Peyer's patch (tissue), 4 donors: ENCODE data around the gene MRPS31. TPM values are rescaled to one million over a fixed set of nuclear protein-coding genes. Genes with fewer than 3 reads are reported as not detected.
"Not testable (repeated sequence)": the region's sequence is repeated elsewhere in the genome, so short reads cannot be mapped to it uniquely, and the experiment has no call there.

Experiments
- DNase-seq, 3 donors: peaks; one replicate each; pipeline ENCODE4 v3.0.0-alpha.2; 2017 to 2019
- H3K27ac ChIP-seq, 4 donors: fragments of 200-600 bp; sonication (generic); one replicate each; pipeline ENCODE4 v1.5.1; 2016 to 2019
- H3K27me3 ChIP-seq, 2 donors: fragments of 200-600 bp; sonication (generic); one replicate each; pipeline ENCODE4 v1.5.1; 2019
- H3K36me3 ChIP-seq, 3 donors: fragments of 200-600 bp; sonication (generic); one replicate each; pipeline ENCODE4 v1.5.1; 2016 to 2019
- H3K4me1 ChIP-seq, 4 donors: fragments of 200-600 bp; sonication (generic); one replicate each; pipeline ENCODE4 v1.5.1; 2016 to 2019
- H3K4me3 ChIP-seq, 4 donors: fragments of 200-600 bp; sonication (generic); 1 replicate in 3 of 4; 2 replicates in 1 of 4; pipeline ENCODE4 v1.5.1; 2016 to 2019; ENCODE audit warnings: mild to moderate bottlenecking in 1 of 4
- H3K9me3 ChIP-seq, 4 donors: fragments of 200-600 bp; sonication (generic); one replicate each; pipeline ENCODE4 v1.5.1; 2016 to 2019; ENCODE audit warnings: mild to moderate bottlenecking in 1 of 4
- CTCF ChIP-seq, 6 experiments: fragments of 450-650 bp in 4 of 6; fragments of 200-600 bp in 2 of 6; sonication (generic) in 1 of 6; IDR thresholded peaks; one replicate each; pipeline ENCODE4 v1.5.1; 2017 to 2019; ENCODE audit warnings: antibody characterized with exemption in 6 of 6, mild to moderate bottlenecking in 3 of 6, moderate library complexity in 1 of 6
- POLR2A ChIP-seq, 2 donors: fragments of 450-650 bp; IDR thresholded peaks; one replicate each; pipeline ENCODE4 v1.5.1; 2017; ENCODE audit warnings: antibody characterized with exemption in 2 of 2, mild to moderate bottlenecking in 2 of 2, moderate library complexity in 2 of 2
- total RNA-seq, 4 donors: library from RNA; depleted of rRNA; stranded (reverse); fragments of >200 nt; gene quantifications; one replicate each; pipeline ENCODE4 v1.1.0, GENCODE V29; 2016

Gene MRPS31
- total RNA-seq, 4 donors from 2014 or later = 12.4 to 26.8 (median 18.9) TPM

DNA sequence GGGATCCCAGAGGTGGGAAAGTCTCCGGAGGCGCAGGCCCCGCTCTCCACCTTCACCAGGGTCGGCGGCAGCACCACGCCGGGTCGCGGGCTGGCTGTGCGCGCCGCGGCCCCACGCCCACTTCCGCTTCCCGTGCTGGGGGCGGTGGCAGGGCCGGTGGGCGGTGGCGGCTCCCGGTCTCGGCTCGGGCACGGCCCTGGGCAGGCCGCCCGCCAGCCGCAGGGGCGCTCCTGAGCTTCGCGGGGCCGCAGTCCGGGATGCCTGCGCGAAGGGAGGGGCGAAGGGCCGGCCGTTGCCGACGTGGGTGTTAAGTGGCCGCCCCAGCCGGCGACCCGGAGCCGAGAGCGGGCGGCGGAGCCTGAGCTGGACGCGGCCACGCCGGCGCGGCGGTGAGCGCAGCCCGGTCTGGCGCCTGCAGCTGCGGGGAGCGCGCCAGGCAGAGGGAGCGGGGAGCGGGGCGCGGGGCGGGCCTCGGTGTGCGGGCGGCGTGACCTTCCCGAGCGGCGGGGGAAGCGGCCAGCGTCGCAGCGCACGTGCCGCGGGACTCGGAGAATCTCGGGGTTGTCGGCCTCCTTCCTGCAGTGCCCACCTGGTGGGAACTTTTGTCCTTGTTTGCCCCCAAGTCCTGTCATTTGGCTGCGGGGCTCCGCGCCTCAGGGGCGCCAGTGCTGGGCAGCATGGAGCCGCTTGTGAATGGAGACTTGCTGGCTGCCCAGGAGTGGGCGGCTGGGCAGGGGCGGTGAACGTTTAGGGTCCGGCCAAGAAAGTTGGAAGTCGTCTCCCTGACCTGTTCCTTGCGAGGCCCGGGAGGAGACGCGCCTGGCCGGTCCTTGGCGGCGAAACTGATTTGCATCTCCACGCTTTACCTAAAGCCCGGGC, 18.5 kb upstream of the MRPS31 start, which contains the start of gene SLC25A15:
TSS of gene SLC25A15 (plus strand) at position 337 of the 879 bp plus-strand sequence. CDS start 3,616 bp downstream, outside the sequence.
- peak within 1 kb of the TSS; percentile 81 to 97 (median 88) for H3K27ac ChIP-seq
- H3K9me3 ChIP-seq = no peaks in the 10 kb centered on the region
- TF ChIP-seq CTCF (IDR thresholded peaks at IDR 0.05) = peak in 3 of 6 experiments; percentile 62 to 78 (median 66)
- TF ChIP-seq POLR2A (IDR thresholded peaks at IDR 0.05) = peak; percentile 44 to 80
- DNase-seq = peak; percentile 75 to 93 (median 90)
- peak within 1 kb of the TSS; percentile 54 to 98 (median 76) for H3K4me3 ChIP-seq
- peaks cover 0 to 20% (median 0%) of the 10 kb centered on the region in 4 donors for H3K4me1 ChIP-seq
- no peaks in the 10 kb centered on the region for H3K27me3 ChIP-seq
- no peaks in the 10 kb centered on the region for H3K36me3 ChIP-seq

- Histone ChIP-seq H3K27ac (peak overlapping the region; percentile 81 to 97 (median 88)), H3K4me1 (peaks cover 0 to 18% (median 0%) of the 10 kb centered on the region in 4 donors), H3K4me3 (peak overlapping the region; percentile 54 to 98 (median 76))
- peak in 1 of 3 donors; percentile 45 for DNase-seq
- H3K36me3 ChIP-seq, H3K27me3 ChIP-seq, H3K9me3 ChIP-seq: not testable (repeated sequence)
These were observed 17.7 kb upstream of the MRPS31 start for GRCh38 chr13:40788540-40789274.

- Histone ChIP-seq H3K4me3 (no peak overlapping the region), H3K27ac (peak overlapping the region in 2 of 4 donors; percentile 25 to 53), H3K36me3 (no peaks in the 10 kb centered on the region), H3K9me3 (no peaks in the 10 kb centered on the region), H3K4me1 (peaks cover 0 to 9% (median 0%) of the 10 kb centered on the region in 4 donors), H3K27me3 (no peaks in the 10 kb centered on the region)
- TF ChIP-seq POLR2A (IDR thresholded peaks at IDR 0.05) (no peak), CTCF (IDR thresholded peaks at IDR 0.05) (no peak)
- peak in 1 of 3 donors; percentile 38 for DNase-seq
These were observed 16.1 kb upstream of the MRPS31 start for GRCh38 chr13:40787062-40787461.

DNA sequence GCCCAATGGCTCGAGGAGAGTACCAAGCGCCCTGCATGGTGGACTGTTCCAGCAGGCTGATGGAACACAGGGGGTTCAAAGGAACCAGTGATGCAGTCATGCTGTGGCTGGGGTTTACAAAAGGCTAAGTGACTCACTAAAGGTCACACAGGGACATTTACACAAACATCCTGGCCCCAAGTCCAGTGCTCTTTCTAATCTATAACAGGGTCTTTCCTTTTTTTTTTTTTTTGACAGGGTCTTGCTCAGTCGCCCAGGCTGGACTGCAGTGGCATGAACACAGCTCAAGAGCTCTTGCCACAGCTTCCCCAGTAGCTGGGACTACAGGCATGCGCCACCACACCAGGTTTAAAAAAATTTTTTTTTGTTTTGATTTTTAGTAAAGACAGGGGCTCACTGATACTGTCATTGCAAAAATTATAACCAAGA, 15.6 kb upstream of the MRPS31 start:
- DNase-seq = peak in 1 of 3 donors; percentile 50
- no peaks in the 10 kb centered on the region for H3K27me3 ChIP-seq
- H3K36me3 ChIP-seq = no peaks in the 10 kb centered on the region
- peaks cover 0 to 9% (median 0%) of the 10 kb centered on the region in 4 donors for H3K4me1 ChIP-seq
- no peak overlapping the region for H3K4me3 ChIP-seq
- H3K9me3 ChIP-seq = no peaks in the 10 kb centered on the region
- peak overlapping the region in 2 of 4 donors; percentile 25 to 53 for H3K27ac ChIP-seq
- TF ChIP-seq POLR2A (IDR thresholded peaks at IDR 0.05) (no peak), CTCF (IDR thresholded peaks at IDR 0.05) (no peak)

GRCh38 chr13:40784540-40784939, 13.6 kb upstream of the MRPS31 start:
- H3K27ac ChIP-seq = no peak overlapping the region

DNA sequence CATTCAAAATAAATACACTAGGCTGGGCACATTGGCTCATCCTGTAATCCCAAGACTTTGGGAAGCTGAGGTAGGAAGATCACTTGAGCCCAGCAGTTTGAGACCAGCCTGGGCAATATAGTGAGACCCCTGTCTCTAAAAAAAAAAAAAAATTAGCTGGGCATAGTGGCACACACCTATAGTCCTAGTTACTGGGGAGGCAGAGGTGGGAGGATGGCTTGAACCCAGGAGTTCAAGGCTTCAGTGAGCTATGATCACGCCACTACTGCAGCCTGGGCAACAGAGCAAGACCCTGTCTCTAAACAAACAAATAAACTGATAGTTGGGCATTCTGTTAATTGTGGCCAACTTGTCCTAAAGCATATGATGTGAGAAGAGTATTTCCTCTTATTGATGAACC, 12.0 kb upstream of the MRPS31 start:
- not testable (repeated sequence) for H3K36me3 ChIP-seq, DNase-seq, H3K27me3 ChIP-seq, H3K27ac ChIP-seq, H3K4me3 ChIP-seq, H3K4me1 ChIP-seq, H3K9me3 ChIP-seq

More at GRCh38 chr13:40784540-40784939, 13.6 kb upstream of the MRPS31 start:
- Histone ChIP-seq H3K36me3 (no peaks in the 10 kb centered on the region), H3K27me3 (no peaks in the 10 kb centered on the region), H3K4me3 (no peak overlapping the region), H3K4me1 (peaks cover 0 to 6% (median 0%) of the 10 kb centered on the region in 4 donors), H3K9me3 (no peaks in the 10 kb centered on the region)
- no peak for DNase-seq
- no peak for TF ChIP-seq CTCF (IDR thresholded peaks at IDR 0.05)
- no peak for TF ChIP-seq POLR2A (IDR thresholded peaks at IDR 0.05)
